ENCODE results near the gene AIDA. TPM values are rescaled to one million over a fixed set of nuclear protein-coding genes. Genes with fewer than 3 reads are reported as not detected.

Gene AIDA
- polyA plus RNA-seq, 1 of the 3 experiments (the other 2 are of a cell fraction) = 20.8 TPM

- H3K36me3 ChIP-seq (replicated peaks in 1 of 2; ENCODE audit: control insufficient read depth in 1 of 2, insufficient read depth in 2 of 2, low read length in 1 of 2) = peaks cover 47 to 79% of the 10 kb centered on the region in 2 experiments
- ChIA-PET POLR2A (no interaction called here), CTCF (interaction anchor here (1.0 to 1.9 kb wide), 3 partner anchors 10 to 174 kb away, joined by 3 to 8 read pairs (median 3); no protein-coding TSS in a partner anchor)
- no peaks in the 10 kb centered on the region for H3K9me2 ChIP-seq
- H3F3A ChIP-seq (replicated peaks; ENCODE audit: insufficient read depth) = no peaks in the 10 kb centered on the region
- no peaks in the 10 kb centered on the region for H3K79me2 ChIP-seq (ENCODE audit: insufficient read depth)
- no peak overlapping the region for H2AFZ ChIP-seq (ENCODE audit: low read depth)
- H3K9me3 ChIP-seq = no peaks in the 10 kb centered on the region
- no peaks in the 10 kb centered on the region for H3K4me1 ChIP-seq (ENCODE audit: control insufficient read depth in 1 of 2, insufficient read depth in 2 of 2, low read depth in 1 of 2, low read length in 1 of 2)
- H3K27ac ChIP-seq (ENCODE audit: low read depth in 2 of 2, low read length in 1 of 2) = no peak overlapping the region
- H3K27me3 ChIP-seq (ENCODE audit: insufficient read depth) = no peaks in the 10 kb centered on the region
- no peak overlapping the region for H3K4me2 ChIP-seq
- DNase-seq = no peak
- WGBS (ENCODE audit: low lambda C conversion rate) = 74% methylated on average over 7 of the region's 7 CpGs
- H3K4me3 ChIP-seq (ENCODE audit: low read depth in 2 of 2, low read length in 1 of 2) = no peak overlapping the region
- peak; percentile 22; the same call in 1 of the 2 replicates for TF ChIP-seq FOSL2 (IDR thresholded peaks at IDR 0.05; ENCODE audit: borderline replicate concordance, low read depth)
- no peak for TF ChIP-seq NFIC (IDR thresholded peaks at IDR 0.05; ENCODE audit: borderline replicate concordance)
- TF ChIP-seq RXRA (IDR thresholded peaks at IDR 0.05; ENCODE audit: borderline replicate concordance, low read depth) = no peak
- H3K9ac ChIP-seq = no peak overlapping the region
- H4K20me1 ChIP-seq (ENCODE audit: insufficient read depth) = no peaks in the 10 kb centered on the region
These were observed 82.3 kb downstream of the AIDA start for GRCh38 chr1:222629921-222630535.

- CTCF ChIA-PET = interaction anchor here (0.9 to 1.6 kb wide), 4 partner anchors 16 to 162 kb away, joined by 3 to 4 read pairs (median 4); no protein-coding TSS in a partner anchor
- Histone ChIP-seq H4K20me1 (ENCODE audit: insufficient read depth) (no peaks in the 10 kb centered on the region), H2AFZ (ENCODE audit: low read depth) (no peak overlapping the region), H3K27me3 (ENCODE audit: insufficient read depth) (no peaks in the 10 kb centered on the region), H3K4me2 (no peak overlapping the region), H3K9me2 (no peaks in the 10 kb centered on the region), H3K79me2 (ENCODE audit: insufficient read depth) (no peaks in the 10 kb centered on the region), H3K4me1 (ENCODE audit: control insufficient read depth in 1 of 2, insufficient read depth in 2 of 2, low read depth in 1 of 2, low read length in 1 of 2) (no peaks in the 10 kb centered on the region), H3K36me3 (replicated peaks in 1 of 2; ENCODE audit: control insufficient read depth in 1 of 2, insufficient read depth in 2 of 2, low read length in 1 of 2) (peaks cover 54 to 87% of the 10 kb centered on the region in 2 experiments), H3F3A (replicated peaks; ENCODE audit: insufficient read depth) (no peaks in the 10 kb centered on the region), H3K4me3 (ENCODE audit: low read depth in 2 of 2, low read length in 1 of 2) (no peak overlapping the region), H3K9ac (no peak overlapping the region), H3K9me3 (no peaks in the 10 kb centered on the region), H3K27ac (ENCODE audit: low read depth in 2 of 2, low read length in 1 of 2) (no peak overlapping the region)
- 96% methylated on average over 6 of the region's 6 CpGs for WGBS (ENCODE audit: low lambda C conversion rate)
- TF ChIP-seq ELF1 (IDR thresholded peaks at IDR 0.05) = no peak
- no peak for TF ChIP-seq GATA2 (CRISPR knock-in tag; IDR thresholded peaks at IDR 0.05)
- TF ChIP-seq JUND (IDR thresholded peaks at IDR 0.05) = no peak
- no peak for TF ChIP-seq RXRA (IDR thresholded peaks at IDR 0.05; ENCODE audit: borderline replicate concordance, low read depth)
- no peak for TF ChIP-seq EP300 (IDR thresholded peaks at IDR 0.05; ENCODE audit: borderline replicate concordance in 1 of 2, low read depth in 1 of 2, low read length in 1 of 2)
- no peak for TF ChIP-seq CHD2 (IDR thresholded peaks at IDR 0.05; ENCODE audit: low read length, partially characterized antibody)
- no peak for TF ChIP-seq CTCF (IDR thresholded peaks at IDR 0.05)
- TF ChIP-seq REST (IDR thresholded peaks at IDR 0.05; ENCODE audit: low read depth, low read length) = no peak
- TF ChIP-seq TEAD4 (IDR thresholded peaks at IDR 0.05; ENCODE audit: borderline replicate concordance, insufficient read depth) = no peak
- TF ChIP-seq FOXM1 (IDR thresholded peaks at IDR 0.05; ENCODE audit: low read depth) = no peak
- TF ChIP-seq USF1 (IDR thresholded peaks at IDR 0.05; ENCODE audit: borderline replicate concordance, low read depth) = no peak
- TF ChIP-seq TAF1 (IDR thresholded peaks at IDR 0.05; ENCODE audit: borderline replicate concordance, low read depth, low read length) = no peak
- POLR2A ChIA-PET = no interaction called here
- no peak for DNase-seq
These were observed 85.1 kb downstream of the AIDA start for GRCh38 chr1:222627232-222627631.
